Sigmoid colon (tissue), 7 donors: ENCODE results near the gene INPP5D. TPM values are rescaled to one million over a fixed set of nuclear protein-coding genes. Genes with fewer than 3 reads are reported as not detected.

Experiments
- DNase-seq: peaks from one replicate; pipeline ENCODE4 v3.0.0-alpha.2; 2019
- H3K27ac ChIP-seq, 4 donors: fragments of 200-600 bp; sonication (generic); one replicate each; pipeline ENCODE4 v1.5.1; 2016 to 2019; ENCODE audit warnings: mild to moderate bottlenecking in 1 of 4
- H3K27me3 ChIP-seq, 3 donors: fragments of 200-600 bp; sonication (generic); one replicate each; pipeline ENCODE4 v1.5.1; 2019; ENCODE audit warnings: mild to moderate bottlenecking in 1 of 3
- H3K36me3 ChIP-seq, 4 donors: fragments of 200-600 bp; sonication (generic); one replicate each; pipeline ENCODE4 v1.5.1; 2016 to 2019
- H3K4me1 ChIP-seq, 4 donors: fragments of 200-600 bp; sonication (generic); one replicate each; pipeline ENCODE4 v1.5.1; 2017 to 2019
- H3K4me3 ChIP-seq, 4 donors: fragments of 200-600 bp; sonication (generic); one replicate each; pipeline ENCODE4 v1.5.1; 2017 to 2019; ENCODE audit warnings: mild to moderate bottlenecking in 2 of 4, moderate library complexity in 1 of 4
- H3K9me3 ChIP-seq, 4 donors: fragments of 200-600 bp in 3 of 4; sonication (generic) in 3 of 4; one replicate each; pipeline versions ENCODE4 v1.5.1 to v1.6.1; 2013 to 2019
- CTCF ChIP-seq, 4 experiments: fragments of 450-650 bp in 3 of 4; fragments of 200-600 bp in 1 of 4; IDR thresholded peaks; one replicate each; pipeline ENCODE4 v1.5.1; 2016 to 2019; ENCODE audit warnings: antibody characterized with exemption in 4 of 4, mild to moderate bottlenecking in 3 of 4, moderate library complexity in 2 of 4
- EP300 ChIP-seq, 4 donors: sonication (generic); formaldehyde crosslinking; IDR thresholded peaks; one replicate each; pipeline ENCODE4 v1.6.1; 2017; ENCODE audit warnings: antibody characterized with exemption in 4 of 4
- POLR2A ChIP-seq, 2 donors: fragments of 450-650 bp; IDR thresholded peaks; one replicate each; pipeline ENCODE4 v1.6.1; 2016; ENCODE audit warnings: antibody characterized with exemption in 2 of 2, mild to moderate bottlenecking in 2 of 2, moderate library complexity in 2 of 2
- POLR2AphosphoS5 ChIP-seq, 4 donors: sonication (generic); formaldehyde crosslinking; IDR thresholded peaks; one replicate each; pipeline ENCODE4 v1.6.1; 2017; ENCODE audit warnings: antibody characterized with exemption in 4 of 4
- WGBS, 2 donors: extraction: QIAGEN DNeasy Blood & Tissue Kit; methylation state at CpG; one replicate each; pipeline ENCODE4 v1.1.7; 2013; 5-methylcytosine and 5-hydroxymethylcytosine counted together
- intact Hi-C: fragments of 100-400 bp; cut with DNase I; formaldehyde crosslinking; loops from one replicate; pipeline ENCODE4 v1.15.1; 2023
- polyA plus RNA-seq, 3 donors: library from polyadenylated mRNA; stranded (reverse); fragments of 200-250 nt; gene quantifications; one replicate each; pipeline ENCODE4 v1.2.3, GENCODE V29; 2013
- total RNA-seq, 4 donors: library from RNA; depleted of rRNA; stranded (reverse); fragments of >200 nt; gene quantifications; one replicate each; pipeline ENCODE4 v1.1.0, GENCODE V29; 2016
- donor health status: healthy with polysubstance abuse.
- donor health status: Bipolar disorder and iron deficiency.
- donor health status: healthy.

Gene INPP5D
- total and polyA plus RNA-seq, 7 donors, result 4.2 to 44.8 (median 8.7) TPM

GRCh38 chr2:233140077-233140585 is 80.0 kb downstream of the INPP5D start:
- Histone ChIP-seq H3K4me3 (no peak overlapping the region), H3K4me1 (no peaks in the 10 kb centered on the region), H3K27ac (no peak overlapping the region), H3K36me3 (no peaks in the 10 kb centered on the region), H3K27me3 (peaks cover 0 to 9% (median 5%) of the 10 kb centered on the region in 3 donors), H3K9me3 (no peaks in the 10 kb centered on the region)
- TF ChIP-seq POLR2A (IDR thresholded peaks at IDR 0.05) (no peak), CTCF (IDR thresholded peaks at IDR 0.05) (no peak), EP300 (IDR thresholded peaks at IDR 0.05) (no peak), POLR2AphosphoS5 (IDR thresholded peaks at IDR 0.05) (no peak)
- DNase-seq, result no peak
- WGBS, 2 donors, result 65 to 75% methylated on average over 5 of the region's 5 CpGs
- intact Hi-C loops, result no loop called here

- H3K27me3 ChIP-seq, result peaks cover 0 to 9% (median 5%) of the 10 kb centered on the region in 3 donors
- TF ChIP-seq EP300 (IDR thresholded peaks at IDR 0.05), result no peak
- no peak for TF ChIP-seq POLR2AphosphoS5 (IDR thresholded peaks at IDR 0.05)
- TF ChIP-seq POLR2A (IDR thresholded peaks at IDR 0.05), result no peak
- TF ChIP-seq CTCF (IDR thresholded peaks at IDR 0.05), result no peak
- no peaks in the 10 kb centered on the region for H3K9me3 ChIP-seq
- H3K4me1 ChIP-seq, result no peaks in the 10 kb centered on the region
- H3K36me3 ChIP-seq, result no peaks in the 10 kb centered on the region
- intact Hi-C loops, result no loop called here
- no peak overlapping the region for H3K27ac ChIP-seq
- no peak overlapping the region for H3K4me3 ChIP-seq
- WGBS, 2 donors, result 85% methylated on average over 7 of the region's 7 CpGs
- DNase-seq, result peak; percentile 2
Observed at GRCh38 chr2:233140978-233141377, 80.8 kb downstream of the INPP5D start.

GRCh38 chr2:233141901-233142300 is 81.8 kb downstream of the INPP5D start:
- Histone ChIP-seq H3K9me3 (no peaks in the 10 kb centered on the region), H3K27me3 (peaks cover 0 to 9% (median 5%) of the 10 kb centered on the region in 3 donors), H3K4me1 (no peaks in the 10 kb centered on the region), H3K36me3 (no peaks in the 10 kb centered on the region), H3K27ac (no peak overlapping the region), H3K4me3 (no peak overlapping the region)
- intact Hi-C loops, result no loop called here
- no peak for TF ChIP-seq EP300 (IDR thresholded peaks at IDR 0.05)
- TF ChIP-seq POLR2AphosphoS5 (IDR thresholded peaks at IDR 0.05), result no peak
- no peak for TF ChIP-seq POLR2A (IDR thresholded peaks at IDR 0.05)
- TF ChIP-seq CTCF (IDR thresholded peaks at IDR 0.05), result no peak
- DNase-seq, result no peak
- 40 to 52% methylated on average over 4 of the region's 4 CpGs for WGBS, 2 donors

GRCh38 chr2:233142355-233142897 is 82.3 kb downstream of the INPP5D start:
- TF ChIP-seq CTCF (IDR thresholded peaks at IDR 0.05), result no peak
- no peak for TF ChIP-seq POLR2A (IDR thresholded peaks at IDR 0.05)
- TF ChIP-seq EP300 (IDR thresholded peaks at IDR 0.05), result no peak
- TF ChIP-seq POLR2AphosphoS5 (IDR thresholded peaks at IDR 0.05), result no peak
- no peak overlapping the region for H3K4me3 ChIP-seq
- DNase-seq, result no peak
- whole genome bisulfite sequencing, 2 donors, result 55 to 67% methylated on average over 6 of the region's 6 CpGs
- intact Hi-C loops, result no loop called here
- H3K27ac ChIP-seq, result no peak overlapping the region
- no peaks in the 10 kb centered on the region for H3K4me1 ChIP-seq
- no peaks in the 10 kb centered on the region for H3K9me3 ChIP-seq
- H3K27me3 ChIP-seq, result peaks cover 0 to 9% (median 5%) of the 10 kb centered on the region in 3 donors
- no peaks in the 10 kb centered on the region for H3K36me3 ChIP-seq
